ENCODE results near the gene GTF2H3. TPM values are rescaled to one million over a fixed set of nuclear protein-coding genes. Genes with fewer than 3 reads are reported as not detected.

Gene GTF2H3
- total and polyA plus RNA-seq, 12 donors, result 4.0 to 18.3 (median 14.5) TPM

DNA sequence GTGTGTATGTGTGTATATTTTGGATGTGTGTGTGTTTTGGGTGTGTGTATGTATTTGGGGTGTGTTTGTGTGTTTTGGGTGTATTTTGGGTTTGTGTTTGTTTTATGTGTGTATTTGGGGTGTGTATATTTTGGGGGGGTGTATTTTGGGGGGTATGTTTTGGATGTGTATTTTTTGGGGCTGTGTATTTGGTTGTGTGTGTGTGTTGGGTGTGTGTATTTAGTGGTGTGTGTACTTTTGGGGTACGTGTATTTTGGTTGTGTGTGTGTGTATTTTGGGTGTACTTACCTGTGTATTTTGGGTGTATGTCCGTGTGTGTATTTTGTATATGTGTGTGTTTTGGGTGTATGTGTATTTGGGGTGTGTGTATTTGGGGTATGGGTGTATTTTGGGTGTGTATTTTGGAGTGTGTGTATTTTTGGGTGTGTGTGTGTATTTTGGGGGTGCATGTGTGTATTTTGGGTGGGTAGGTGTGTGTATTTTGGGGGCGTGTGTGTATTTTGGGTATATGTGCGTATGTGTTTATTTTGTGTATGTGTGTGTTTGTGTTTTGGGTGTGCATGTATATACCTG lies 20.6 kb downstream of the GTF2H3 start:
- 91 to 98% methylated on average over 4 of the region's 4 CpGs for WGBS, 2 donors
- intact Hi-C loops (cut with DNase I), result no loop called here
- H3K36me3 ChIP-seq, result peaks cover 0 to 91% (median 14%) of the 10 kb centered on the region in 9 donors

DNA sequence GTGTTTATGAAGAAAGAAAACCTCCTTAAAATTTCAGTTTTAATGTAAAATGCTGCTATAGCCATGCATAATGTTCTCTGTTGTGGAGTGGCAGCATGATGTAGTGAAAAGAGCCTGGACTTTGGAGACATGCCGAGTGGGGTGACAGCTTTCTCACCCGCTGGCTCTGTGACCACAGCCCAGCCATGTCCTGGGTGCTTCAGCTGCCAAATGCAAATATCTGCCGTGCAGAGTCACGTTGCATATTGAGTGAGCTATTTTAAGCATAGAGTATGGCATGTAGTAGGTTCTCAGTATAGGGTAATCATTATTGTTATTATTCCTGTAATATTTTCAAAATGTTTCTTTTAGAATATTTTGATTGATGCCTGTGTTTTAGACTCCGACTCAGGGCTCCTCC lies 21.8 kb downstream of the GTF2H3 start:
- Histone ChIP-seq H3K9me3 (no peaks in the 10 kb centered on the region), H3K36me3 (peaks cover 0 to 91% (median 23%) of the 10 kb centered on the region in 9 donors), H3K4me1 (peaks cover 0 to 13% (median 8%) of the 10 kb centered on the region in 9 donors), H3K4me3 (no peak overlapping the region), H3K27me3 (no peaks in the 10 kb centered on the region), H3K27ac (peak overlapping the region in 2 of 10 donors; percentile 11 to 14)
- ATAC-seq (peak in 7 of 8 donors; percentile 42 to 95 (median 92)), DNase-seq (peak; percentile 34 to 59)
- 53 to 62% methylated on average over 5 of the region's 5 CpGs for WGBS, 2 donors
- TF ChIP-seq, protein P1, sequence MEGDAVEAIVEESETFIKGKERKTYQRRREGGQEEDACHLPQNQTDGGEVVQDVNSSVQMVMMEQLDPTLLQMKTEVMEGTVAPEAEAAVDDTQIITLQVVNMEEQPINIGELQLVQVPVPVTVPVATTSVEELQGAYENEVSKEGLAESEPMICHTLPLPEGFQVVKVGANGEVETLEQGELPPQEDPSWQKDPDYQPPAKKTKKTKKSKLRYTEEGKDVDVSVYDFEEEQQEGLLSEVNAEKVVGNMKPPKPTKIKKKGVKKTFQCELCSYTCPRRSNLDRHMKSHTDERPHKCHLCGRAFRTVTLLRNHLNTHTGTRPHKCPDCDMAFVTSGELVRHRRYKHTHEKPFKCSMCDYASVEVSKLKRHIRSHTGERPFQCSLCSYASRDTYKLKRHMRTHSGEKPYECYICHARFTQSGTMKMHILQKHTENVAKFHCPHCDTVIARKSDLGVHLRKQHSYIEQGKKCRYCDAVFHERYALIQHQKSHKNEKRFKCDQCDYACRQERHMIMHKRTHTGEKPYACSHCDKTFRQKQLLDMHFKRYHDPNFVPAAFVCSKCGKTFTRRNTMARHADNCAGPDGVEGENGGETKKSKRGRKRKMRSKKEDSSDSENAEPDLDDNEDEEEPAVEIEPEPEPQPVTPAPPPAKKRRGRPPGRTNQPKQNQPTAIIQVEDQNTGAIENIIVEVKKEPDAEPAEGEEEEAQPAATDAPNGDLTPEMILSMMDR (IDR thresholded peaks at IDR 0.05), result no peak
- intact Hi-C loops (cut with DNase I), result no loop called here

More for the DNA sequence above, 20.6 kb downstream of the GTF2H3 start:
- TF ChIP-seq, protein P1 (IDR thresholded peaks at IDR 0.05), result no peak
- ATAC-seq, result no peak
- Histone ChIP-seq H3K9me3 (no peaks in the 10 kb centered on the region), H3K4me3 (no peak overlapping the region), H3K27ac (no peak overlapping the region), H3K4me1 (peaks cover 0 to 12% (median 7%) of the 10 kb centered on the region in 9 donors), H3K27me3 (no peaks in the 10 kb centered on the region)
- DNase-seq, result no peak

DNA sequence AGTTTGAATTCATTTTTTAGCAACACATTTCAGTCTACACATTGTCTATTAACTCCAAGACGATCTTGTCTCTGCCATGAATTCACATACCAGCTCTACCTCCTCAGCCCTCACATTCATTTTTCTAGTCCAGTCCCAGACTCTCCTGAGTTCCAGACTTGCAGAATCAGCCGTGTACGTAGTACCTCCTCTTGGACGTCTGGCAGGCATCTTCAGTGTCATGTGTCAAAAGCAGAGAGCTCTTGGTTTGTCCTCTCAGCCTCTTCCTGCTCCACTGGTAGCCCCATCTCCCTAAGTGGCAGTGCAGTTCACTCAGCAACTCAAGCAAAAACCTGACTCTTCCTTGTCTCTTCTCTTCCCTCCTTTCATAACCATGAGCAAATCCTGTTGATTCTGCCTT lies 22.8 kb downstream of the GTF2H3 start:
- intact Hi-C loops (cut with DNase I), result no loop called here
- DNase-seq, result no peak
- Histone ChIP-seq H3K27me3 (no peaks in the 10 kb centered on the region), H3K4me1 (peaks cover 0 to 15% (median 8%) of the 10 kb centered on the region in 9 donors), H3K4me3 (no peak overlapping the region), H3K27ac (no peak overlapping the region), H3K36me3 (peaks cover 0 to 91% (median 17%) of the 10 kb centered on the region in 9 donors), H3K9me3 (no peaks in the 10 kb centered on the region)
- 46 to 64% methylated on average over 4 of the region's 4 CpGs for WGBS, 2 donors
- TF ChIP-seq, protein P1 (IDR thresholded peaks at IDR 0.05), result no peak
- ATAC-seq, result peak in 2 of 8 donors; percentile 37 to 38

DNA sequence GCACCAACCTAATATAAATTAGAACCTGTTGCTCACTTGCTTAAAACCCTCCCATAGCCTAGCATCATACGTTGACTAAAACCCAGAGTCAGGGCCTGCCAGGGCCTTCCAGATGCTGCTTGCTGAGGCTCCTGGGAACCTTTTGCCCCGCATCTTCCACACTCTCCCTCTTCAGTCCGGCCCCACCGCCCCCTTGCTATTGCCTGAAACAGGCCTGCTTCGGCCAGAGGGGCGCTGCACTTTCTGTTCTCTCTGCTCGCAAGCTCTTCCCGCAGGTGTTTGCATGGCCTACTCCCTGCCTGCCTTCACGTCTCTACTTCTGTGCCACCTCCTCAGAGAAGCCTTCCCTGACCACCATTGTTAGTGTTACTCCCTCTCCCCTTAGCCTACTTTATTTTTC lies 23.6 kb downstream of the GTF2H3 start:
- intact Hi-C loops (cut with DNase I), result no loop called here
- WGBS, 2 donors, result 92 to 93% methylated on average over 9 of the region's 9 CpGs
- TF ChIP-seq, protein P1 (IDR thresholded peaks at IDR 0.05), result no peak
- peaks cover 0 to 15% (median 8%) of the 10 kb centered on the region in 9 donors for H3K4me1 ChIP-seq
- peaks cover 0 to 89% (median 9%) of the 10 kb centered on the region in 9 donors for H3K36me3 ChIP-seq
- H3K9me3 ChIP-seq, result no peaks in the 10 kb centered on the region
- no peaks in the 10 kb centered on the region for H3K27me3 ChIP-seq
- DNase-seq, result no peak
- no peak overlapping the region for H3K4me3 ChIP-seq
- ATAC-seq, result no peak
- no peak overlapping the region for H3K27ac ChIP-seq

All from heart right ventricle (tissue), 16 donors.